Measurements from ENCODE around the gene KCNQ1. TPM values are rescaled to one million over a fixed set of nuclear protein-coding genes. Genes with fewer than 3 reads are reported as not detected.

The KCNQ1 gene
- total and polyA plus RNA-seq, 9 donors: 1.4 to 17.2 (median 3.8) TPM

DNA sequence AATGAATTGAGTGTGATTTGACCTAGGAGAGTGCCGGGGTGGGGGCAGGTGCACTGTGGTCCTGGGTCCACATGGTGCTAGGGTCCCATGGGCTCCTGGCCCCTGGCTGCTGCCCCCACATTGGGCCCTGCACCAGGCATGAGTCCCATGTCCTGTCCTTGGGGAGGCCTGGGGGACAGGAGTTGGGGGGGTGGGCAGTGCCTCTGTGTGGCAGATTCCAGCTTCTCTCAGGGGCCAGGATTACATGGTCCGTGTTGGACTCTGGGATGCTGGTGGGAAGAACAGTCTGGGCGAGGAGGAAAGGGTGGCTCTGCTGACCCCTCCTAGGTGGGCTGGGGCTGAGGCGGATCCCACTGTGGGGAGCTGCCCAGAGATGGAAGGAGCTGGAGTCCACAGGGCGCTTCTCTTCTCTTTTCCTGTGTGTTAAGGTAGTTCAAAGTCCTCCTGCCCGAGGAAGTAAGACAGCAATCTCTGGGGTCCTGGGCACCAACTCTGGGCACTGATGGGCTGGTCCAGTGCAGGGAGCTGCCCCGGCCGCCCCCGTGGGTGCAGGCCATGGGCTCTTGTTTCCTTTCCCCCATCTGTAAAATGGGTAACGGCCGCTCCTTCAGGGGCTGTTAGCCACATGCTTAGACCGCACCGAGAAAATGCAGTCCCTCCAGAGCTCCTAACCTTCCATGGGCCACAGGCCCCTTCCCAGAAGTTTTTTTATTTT is 19.8 kb downstream of the KCNQ1 start:
- TF ChIP-seq EP300 (IDR thresholded peaks at IDR 0.05): no peak
- no peak for TF ChIP-seq CTCF (IDR thresholded peaks at IDR 0.05)
- TF ChIP-seq POLR2A (IDR thresholded peaks at IDR 0.05): no peak
- no peak for DNase-seq
- no peaks in the 10 kb centered on the region for H3K4me1 ChIP-seq (ENCODE audit: insufficient read depth)
- WGBS, 3 donors: 89 to 96% (median 92%) methylated on average over 13 of the region's 13 CpGs
- no peaks in the 10 kb centered on the region for H3K9me3 ChIP-seq
- no peaks in the 10 kb centered on the region for H3K36me3 ChIP-seq
- intact Hi-C loops (cut with DNase I): no loop called here
- H3K4me3 ChIP-seq: no peak overlapping the region
- no peaks in the 10 kb centered on the region for H3K27me3 ChIP-seq
- no peak overlapping the region for H3K27ac ChIP-seq

GRCh38 chr11:2465202-2466068 is 20.6 kb downstream of the KCNQ1 start:
- WGBS, 3 donors: 83 to 89% (median 87%) methylated on average over 20 of the region's 20 CpGs
- DNase-seq: no peak
- no peak overlapping the region for H3K4me3 ChIP-seq
- no peaks in the 10 kb centered on the region for H3K27me3 ChIP-seq
- no peaks in the 10 kb centered on the region for H3K36me3 ChIP-seq
- no peak for TF ChIP-seq POLR2A (IDR thresholded peaks at IDR 0.05)
- TF ChIP-seq EP300 (IDR thresholded peaks at IDR 0.05): no peak
- H3K27ac ChIP-seq: no peak overlapping the region
- intact Hi-C loops (cut with DNase I): no loop called here
- H3K4me1 ChIP-seq (ENCODE audit: insufficient read depth): no peaks in the 10 kb centered on the region
- no peaks in the 10 kb centered on the region for H3K9me3 ChIP-seq

DNA sequence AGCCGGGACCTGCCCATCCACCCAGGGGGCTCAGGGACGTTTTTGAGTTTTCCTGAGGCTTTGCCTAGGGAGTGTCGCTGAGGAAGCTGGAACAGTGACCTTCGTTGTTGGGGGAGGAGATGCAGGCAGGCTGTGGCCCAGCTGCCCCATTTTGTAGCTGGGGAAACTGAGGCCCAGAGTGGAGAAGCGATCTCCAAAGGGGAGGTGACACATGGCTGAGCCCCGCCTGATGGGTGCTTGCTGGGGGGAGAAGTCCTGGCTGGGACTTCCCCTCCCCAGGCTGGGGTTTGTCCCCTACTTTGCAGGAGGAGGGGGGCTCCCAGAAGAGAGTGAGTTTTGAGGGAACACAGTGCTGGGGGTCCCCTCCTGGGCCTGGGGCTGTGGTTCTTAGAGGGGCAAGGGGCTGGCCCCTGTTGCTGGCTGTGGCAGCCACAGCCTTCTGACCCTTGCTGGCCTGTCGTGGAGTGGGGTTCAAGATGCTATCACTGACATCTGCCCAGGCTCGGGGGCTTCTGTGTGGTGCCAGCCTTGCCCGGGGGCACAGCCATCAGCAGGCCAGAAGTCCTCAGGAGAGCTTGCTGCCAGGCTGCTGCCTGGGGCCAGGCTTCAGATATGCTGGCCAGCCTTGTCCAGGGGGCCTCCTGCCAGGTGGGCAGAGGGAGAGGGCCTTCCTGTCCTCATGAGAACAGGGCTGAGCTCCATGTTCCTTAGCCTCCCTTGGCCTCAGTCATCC is 21.4 kb downstream of the KCNQ1 start:
- no peaks in the 10 kb centered on the region for H3K4me1 ChIP-seq (ENCODE audit: insufficient read depth)
- TF ChIP-seq EP300 (IDR thresholded peaks at IDR 0.05) (no peak), CTCF (IDR thresholded peaks at IDR 0.05) (no peak), POLR2A (IDR thresholded peaks at IDR 0.05) (no peak)
- no peak overlapping the region for H3K27ac ChIP-seq
- H3K36me3 ChIP-seq: no peaks in the 10 kb centered on the region
- H3K4me3 ChIP-seq: no peak overlapping the region
- WGBS, 3 donors: 73 to 84% (median 73%) methylated on average over 8 to 9 of the region's 9 CpGs
- no peak for DNase-seq
- H3K9me3 ChIP-seq: no peaks in the 10 kb centered on the region
- intact Hi-C loops (cut with DNase I): no loop called here
- H3K27me3 ChIP-seq: no peaks in the 10 kb centered on the region

DNA sequence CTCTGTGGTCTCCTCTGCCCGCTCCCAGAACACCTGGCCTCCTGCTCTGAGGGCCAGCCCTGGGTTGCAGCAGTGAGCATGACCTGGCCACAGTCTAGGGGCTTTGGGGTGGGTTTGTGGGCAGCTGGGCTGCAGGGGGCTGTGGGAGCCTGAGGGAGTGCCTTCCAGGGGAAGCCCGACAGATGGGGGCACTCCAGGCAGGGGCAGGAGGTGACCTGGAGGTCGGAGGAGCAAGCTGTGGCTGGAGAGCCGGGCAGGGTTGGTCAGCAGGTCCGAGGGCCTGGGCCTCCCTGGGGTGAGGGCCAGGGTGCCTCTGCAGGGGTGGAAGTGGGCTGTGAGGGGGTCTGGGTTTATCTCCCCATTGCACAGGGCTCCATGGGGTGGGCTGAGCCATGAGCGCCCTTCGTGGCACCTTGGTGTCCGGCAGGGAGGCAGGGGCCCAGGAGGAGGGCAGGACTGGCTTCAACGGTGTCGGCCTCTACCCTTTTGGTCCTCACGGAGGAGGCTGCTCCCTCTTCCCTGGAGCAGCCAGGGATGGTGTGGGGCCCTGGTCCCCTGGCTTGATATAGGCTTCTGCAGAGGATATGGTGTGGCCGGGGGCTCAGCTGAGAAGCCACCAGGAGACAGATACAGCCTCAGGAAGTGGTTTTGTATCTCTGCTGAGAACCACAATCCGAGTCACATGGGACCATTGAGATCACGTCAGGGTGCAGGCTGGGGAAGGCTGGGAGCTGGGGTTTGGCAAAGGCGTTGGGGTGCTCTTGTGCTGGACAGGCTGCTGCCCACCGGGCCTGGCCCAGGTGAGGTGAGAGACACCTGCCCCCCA is 22.3 kb downstream of the KCNQ1 start:
- H3K4me3 ChIP-seq: no peak overlapping the region
- no peak overlapping the region for H3K27ac ChIP-seq
- H3K9me3 ChIP-seq: no peaks in the 10 kb centered on the region
- intact Hi-C loops (cut with DNase I): no loop called here
- WGBS, 3 donors: 76 to 85% (median 79%) methylated on average over 16 of the region's 16 CpGs
- DNase-seq: no peak
- H3K4me1 ChIP-seq (ENCODE audit: insufficient read depth): no peaks in the 10 kb centered on the region
- H3K27me3 ChIP-seq: no peaks in the 10 kb centered on the region
- TF ChIP-seq POLR2A (IDR thresholded peaks at IDR 0.05) (no peak), CTCF (IDR thresholded peaks at IDR 0.05) (no peak), EP300 (IDR thresholded peaks at IDR 0.05) (no peak)
- no peaks in the 10 kb centered on the region for H3K36me3 ChIP-seq
